Stimulated activated naive CD4-positive, alpha-beta T cell treated with Interleukin-2 at 50 U/mL for 16 hours (primary cell): ENCODE measurements around the gene ELF3.
"Not testable (repeated sequence)": the region's sequence is repeated elsewhere in the genome, so short reads cannot be mapped to it uniquely, and the experiment has no call there.

Source experiments
- DNase-seq: peaks from one replicate; lab custom pipeline; 2025; lab: John Stamatoyannopoulos, UW

The ELF3 gene

DNA sequence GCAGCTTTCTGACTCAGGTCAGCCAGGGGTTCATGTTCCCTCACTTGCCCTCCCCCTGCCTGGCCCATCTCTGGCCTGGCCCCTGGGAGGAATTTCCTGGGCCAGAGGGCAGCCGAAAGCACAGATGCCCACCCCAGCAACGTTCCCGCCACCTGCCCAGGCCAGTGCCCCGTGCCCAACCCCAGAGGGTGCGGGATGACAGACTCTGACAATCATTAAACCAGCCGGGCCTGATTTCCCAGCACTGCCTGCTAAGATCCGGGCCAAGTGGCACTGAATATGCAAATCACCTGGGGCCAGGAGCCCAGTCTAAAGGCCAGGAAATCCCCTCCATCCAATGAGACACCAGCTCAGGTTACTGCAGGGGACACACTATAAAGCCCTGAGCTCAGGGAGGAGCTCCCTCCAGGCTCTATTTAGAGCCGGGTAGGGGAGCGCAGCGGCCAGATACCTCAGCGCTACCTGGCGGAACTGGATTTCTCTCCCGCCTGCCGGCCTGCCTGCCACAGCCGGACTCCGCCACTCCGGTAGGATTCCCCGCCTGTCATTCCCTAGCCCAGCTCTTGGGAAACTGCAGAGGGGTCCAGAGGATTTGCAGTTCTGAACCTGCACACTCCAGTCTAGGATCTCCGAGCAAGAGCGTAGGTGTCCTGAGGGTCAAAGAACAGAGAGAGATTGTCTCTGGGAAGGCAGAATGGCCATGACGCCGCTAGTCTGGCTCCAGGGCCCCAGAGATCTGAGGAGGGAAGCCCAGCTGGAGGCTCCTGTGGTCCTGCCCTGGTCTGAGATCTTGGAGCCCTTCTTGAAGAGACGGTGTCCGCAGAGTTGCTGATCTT lies at the start of gene ELF3:
ELF3 (plus strand) TSS at position 408 of the 836 bp plus-strand sequence. CDS start 550 bp downstream, outside the sequence.
- no peak for DNase-seq

DNA sequence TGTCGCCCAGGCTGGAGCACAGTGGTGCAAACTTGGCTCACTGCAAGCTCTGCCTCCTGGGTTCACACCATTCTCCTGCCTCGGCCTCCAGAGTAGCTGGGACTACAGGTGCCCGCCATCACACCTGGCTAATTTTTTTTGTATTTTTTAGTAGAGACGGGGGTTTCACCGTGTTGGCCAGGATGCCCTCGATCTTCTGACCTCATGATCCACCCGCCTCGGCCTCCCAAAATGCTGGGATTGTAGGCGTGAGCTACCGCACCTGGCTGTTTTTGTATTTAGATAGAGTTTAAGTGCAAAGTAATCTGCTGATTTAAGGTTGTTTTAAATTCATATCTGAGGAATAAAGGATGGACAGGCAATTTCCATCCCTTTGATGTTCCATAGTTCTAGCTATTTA lies 48.0 kb upstream of the ELF3 start:
- DNase-seq = not testable (repeated sequence)

DNA sequence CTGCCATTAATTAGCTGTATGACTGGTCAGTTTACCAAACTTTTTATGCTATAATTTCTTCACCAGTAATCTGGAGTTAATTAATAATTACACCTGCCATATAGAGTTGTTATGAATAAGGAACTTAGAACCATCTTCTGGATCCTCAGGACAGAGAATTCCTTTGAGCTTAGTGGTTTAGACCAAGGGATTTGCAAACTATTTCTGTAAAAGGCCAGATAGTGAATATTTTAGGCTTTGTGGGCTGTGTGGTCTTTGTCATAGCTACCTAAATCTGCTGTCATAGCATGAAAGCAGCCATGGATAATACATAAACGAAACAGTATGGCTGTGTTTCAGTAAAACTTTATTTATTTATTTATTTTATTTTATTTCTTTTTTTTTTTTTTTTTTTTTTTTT lies 46.1 kb upstream of the ELF3 start:
- DNase-seq = no peak

DNA sequence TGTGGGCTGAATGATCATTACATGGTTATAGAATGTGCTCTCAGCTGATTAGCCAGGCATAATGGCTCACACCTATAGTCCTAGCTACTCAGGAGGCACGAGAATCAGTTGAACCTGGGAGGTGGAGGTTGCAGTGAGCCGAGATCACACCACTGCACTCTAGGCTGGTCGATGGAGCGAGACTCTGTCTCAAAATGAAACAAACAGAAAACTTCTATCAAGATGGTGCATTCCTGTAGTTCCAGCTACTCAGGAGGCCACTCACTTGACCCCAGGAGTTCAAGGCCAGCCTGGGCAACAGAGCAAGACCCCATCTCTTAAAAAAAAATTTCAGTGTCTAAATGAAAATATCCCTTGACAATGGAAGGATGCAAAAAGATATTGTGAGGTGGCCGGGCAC lies 44.2 kb upstream of the ELF3 start:
- DNase-seq = no peak

DNA sequence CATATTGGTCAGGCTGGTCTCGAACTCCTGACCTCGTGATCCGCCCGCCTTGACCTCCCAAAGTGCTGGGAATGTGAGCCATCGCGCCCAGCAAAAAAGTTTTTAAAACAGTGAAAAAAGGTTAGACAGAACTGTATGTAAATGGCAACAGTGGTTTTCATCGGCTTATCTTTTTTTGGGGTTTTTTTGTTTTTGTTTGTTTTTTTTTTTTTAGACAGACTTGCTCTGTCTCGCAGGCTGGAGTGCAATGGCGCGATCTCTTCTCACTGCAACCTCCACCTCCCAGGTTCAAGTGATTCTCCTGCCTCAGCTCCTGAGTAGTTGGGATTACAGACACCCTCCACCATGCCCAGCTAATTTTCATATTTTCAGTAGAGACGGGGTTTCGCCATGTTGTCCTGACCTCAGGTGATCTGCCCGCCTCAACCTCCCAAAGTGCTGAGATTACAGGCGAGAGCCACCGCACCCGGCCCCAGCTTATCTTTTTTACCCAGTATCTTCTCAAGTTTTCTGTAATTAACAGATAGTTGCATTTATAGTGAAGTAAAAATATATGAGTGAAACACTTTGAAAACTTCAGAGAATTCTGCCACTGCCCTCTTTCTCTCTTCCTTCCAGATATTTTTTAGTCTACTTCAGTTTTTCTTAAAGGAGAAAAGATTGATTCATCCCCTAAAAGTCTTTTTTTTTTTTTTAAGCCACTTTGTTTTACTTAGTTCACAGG lies 42.0 kb upstream of the ELF3 start:
- no peak for DNase-seq

DNA sequence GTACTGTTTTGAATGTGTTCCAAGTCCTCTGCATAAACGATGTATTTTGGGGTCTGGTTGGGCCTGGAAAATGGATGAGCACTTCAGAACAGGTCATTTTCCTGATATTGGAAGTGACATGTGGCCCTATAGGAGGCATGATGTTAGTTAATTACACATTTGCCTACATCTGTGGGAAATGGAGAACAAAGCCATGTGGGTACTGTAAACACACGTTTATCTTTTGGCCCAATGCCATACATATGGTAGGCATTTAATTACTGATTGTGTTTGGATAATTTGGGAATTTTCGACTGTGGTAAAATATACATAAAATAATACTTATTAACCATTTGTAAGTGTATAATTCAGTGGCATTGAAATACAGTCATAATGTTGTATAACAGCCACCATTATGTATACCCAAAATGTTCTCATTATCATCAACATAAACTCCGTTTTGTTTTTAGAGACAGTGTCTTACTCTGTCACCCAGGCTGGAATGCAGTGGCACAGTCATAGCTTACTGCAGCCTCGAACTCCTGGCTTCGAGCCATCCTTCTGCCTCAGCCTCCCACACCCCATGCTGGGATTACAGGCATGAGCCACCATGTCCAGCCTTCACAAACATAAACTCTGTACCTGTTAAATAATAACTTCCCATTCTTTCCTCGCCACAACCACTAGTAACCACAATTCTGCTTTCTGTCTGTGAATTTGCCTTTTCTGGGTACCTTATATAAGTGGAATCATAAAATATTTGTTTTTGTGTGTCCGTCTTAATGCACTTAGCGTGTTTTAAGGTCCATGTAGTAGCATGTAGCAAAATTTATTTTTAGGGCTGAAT lies 39.8 kb upstream of the ELF3 start:
- DNase-seq = no peak

DNA sequence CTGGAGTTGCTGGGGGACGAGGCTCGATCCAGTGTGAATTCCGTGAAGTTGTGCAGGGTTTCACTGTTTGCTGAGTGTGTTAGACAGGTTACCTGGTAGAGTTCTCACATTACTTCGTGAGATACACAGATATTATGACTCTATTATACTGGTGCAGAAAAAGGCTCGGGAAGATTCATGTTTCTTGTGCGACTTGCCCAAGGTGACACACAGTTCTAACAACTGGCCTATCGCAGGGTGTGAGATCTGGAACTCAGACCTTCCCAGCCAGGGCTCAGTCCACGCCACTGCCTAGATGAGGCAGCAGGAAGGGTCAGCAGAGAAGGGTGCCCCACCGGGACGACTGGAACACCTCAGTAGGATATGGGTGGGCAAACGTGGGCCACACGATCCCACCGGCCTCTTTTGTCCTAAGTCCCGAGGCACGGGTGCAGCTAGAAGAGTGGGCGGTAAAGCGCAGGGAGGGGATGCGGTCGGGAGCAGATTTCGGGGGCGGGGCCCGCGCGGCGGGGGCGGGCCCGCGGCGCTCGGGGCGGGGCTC lies 28.2 kb upstream of the ELF3 start:
- no peak for DNase-seq

DNA sequence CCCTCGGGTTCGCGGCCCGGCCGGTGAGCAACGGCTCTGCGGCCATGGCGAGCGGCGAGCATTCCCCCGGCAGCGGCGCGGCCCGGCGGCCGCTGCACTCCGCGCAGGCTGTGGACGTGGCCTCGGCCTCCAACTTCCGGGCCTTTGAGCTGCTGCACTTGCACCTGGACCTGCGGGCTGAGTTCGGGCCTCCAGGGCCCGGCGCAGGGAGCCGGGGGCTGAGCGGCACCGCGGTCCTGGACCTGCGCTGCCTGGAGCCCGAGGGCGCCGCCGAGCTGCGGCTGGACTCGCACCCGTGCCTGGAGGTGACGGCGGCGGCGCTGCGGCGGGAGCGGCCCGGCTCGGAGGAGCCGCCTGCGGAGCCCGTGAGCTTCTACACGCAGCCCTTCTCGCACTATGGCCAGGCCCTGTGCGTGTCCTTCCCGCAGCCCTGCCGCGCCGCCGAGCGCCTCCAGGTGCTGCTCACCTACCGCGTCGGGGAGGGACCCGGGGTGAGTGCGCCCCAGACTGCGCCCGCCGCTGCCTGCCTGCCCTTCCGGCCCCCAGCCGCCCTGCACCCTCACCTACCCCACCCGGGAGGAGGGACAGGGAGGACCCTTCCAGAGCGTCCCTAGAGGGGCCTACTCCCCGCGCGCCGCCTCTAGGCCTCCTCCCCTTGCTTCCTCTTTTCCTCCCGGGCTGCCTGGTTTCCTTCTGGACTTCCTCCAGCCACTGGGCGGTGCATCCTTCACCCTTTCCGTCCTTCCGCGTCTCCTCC lies 27.6 kb upstream of the ELF3 start, which contains the start of gene RNPEP:
RNPEP (plus strand) TSS at position 26 of the 757 bp plus-strand sequence; CDS start at position 45, 19 bp downstream.
- peak; percentile 47 for DNase-seq

DNA sequence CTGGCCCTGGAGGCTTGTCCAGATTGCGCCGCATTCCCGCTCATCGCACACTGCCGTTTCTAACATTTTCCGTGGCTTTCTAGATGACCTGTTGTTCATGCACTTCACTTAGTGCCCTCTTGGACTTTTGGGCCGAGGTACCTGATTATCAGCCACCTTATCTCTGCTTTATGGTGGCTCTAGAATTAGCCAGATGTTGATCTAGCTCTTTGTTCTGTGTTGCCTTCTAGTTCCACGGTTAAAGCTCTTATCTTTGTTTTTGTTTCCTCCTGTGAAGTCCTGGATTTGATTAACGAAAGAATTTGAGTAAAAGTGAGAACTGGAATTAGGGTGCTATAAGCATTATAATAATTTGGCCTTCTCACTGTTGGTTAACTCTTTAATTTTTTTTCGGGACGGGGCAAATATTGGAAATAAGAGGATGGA lies 27.0 kb upstream of the ELF3 start:
- no peak for DNase-seq

DNA sequence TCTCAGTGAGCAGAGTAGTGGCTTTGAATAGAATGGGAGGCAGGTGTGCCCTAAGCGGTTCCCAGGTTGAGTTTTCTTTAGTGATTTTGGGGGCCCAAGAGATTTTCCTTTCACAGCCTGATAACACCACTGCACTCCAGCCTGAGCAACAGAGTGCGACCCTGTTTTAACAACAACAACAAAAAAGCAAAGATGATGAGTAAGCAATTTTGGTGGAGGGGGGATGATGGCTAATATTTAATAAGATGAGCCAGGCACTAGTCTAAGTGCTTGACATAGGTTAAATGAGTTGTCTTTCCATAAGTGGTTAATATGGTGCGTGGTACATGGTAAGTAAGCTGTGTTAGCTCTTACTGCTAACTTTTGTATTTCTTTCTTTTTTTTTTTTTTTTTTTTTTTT lies 25.9 kb upstream of the ELF3 start:
- no peak for DNase-seq

DNA sequence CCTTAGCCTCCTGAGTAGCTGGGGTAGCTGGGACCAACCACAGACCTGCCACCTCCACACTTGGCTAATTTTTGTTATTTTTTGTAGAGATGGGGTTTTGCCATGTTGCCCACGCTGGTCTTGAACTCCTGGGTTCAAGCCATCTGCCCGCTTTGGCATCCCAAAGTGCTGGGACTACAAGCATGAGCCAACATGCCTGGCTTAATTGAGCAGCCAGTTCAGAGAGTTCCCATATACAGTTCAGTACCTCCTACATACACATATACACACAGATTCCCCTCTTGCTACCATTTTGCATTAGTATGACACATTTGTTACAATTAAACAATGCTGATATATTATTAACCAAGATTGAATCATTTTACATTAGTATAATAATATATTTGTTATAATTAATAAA lies 25.0 kb upstream of the ELF3 start:
- DNase-seq = no peak

DNA sequence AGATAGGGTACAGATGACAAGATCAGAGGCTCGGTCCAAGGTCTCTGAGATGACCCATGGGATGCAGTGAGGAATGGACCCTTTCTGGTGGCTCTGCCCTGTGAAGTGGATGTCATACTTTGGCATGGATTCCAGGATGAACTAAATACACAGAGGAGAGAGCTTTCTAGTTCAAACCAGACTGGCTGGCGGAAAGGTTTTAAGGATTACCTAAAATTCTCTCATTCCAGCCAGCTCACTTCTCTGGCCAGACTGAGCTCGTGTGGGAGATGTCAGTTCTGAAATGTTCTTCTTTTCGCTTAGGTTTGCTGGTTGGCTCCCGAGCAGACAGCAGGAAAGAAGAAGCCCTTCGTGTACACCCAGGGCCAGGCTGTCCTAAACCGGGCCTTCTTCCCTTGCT lies 21.8 kb upstream of the ELF3 start:
- no peak for DNase-seq

DNA sequence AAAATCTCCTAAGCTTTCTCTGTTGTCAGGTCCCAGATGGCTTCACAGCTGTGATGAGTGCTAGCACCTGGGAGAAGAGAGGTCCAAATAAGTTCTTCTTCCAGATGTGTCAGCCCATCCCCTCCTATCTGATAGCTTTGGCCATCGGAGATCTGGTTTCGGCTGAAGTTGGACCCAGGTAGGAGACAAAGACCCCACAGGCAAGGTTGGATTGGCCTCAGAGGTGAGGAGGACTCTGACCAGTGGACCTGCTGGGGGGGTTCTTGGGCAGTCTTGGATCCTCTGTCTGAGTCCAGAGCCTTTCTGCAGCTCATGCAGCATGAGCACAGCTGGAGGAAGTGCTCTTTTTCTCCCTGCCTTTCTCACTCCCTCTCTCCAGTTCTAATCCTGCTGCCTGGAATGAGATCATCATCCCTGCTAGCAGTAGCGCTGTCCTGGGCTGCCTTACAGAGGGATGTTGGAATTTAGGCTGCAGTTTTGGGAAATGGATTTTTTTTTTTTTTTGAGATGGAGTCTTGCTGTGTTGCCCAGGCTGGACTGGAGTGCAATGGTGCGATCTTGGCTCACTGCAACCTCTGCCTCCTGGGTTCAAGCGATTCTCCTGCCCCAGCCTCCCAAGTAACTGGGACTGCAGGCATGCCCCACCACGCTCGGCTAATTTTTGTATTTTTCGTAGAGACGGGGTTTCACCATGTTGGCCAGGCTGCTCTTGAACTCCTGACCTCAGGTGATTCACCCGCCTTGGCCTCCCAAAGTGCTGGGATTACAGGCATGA lies 20.8 kb upstream of the ELF3 start:
- no peak for DNase-seq

DNA sequence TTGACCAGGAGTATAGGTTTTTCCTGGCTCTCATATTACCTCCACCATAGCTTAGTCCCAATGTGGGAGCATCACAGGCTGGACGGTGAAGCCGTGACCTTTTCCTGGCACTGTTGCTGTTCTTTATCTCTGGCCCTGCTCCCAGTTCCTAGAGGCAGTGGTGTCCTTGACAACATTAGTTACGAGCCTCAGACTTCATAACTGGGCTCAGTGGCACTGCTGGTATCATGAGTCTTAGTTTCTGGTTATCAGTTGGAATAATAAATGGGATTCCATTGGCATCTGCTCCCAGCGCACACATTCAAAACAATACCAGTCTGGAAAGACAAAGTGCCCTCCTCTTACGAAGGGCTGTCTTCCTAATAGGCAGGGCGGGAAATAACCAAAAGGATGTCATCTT lies 20.0 kb upstream of the ELF3 start:
- no peak for DNase-seq

DNA sequence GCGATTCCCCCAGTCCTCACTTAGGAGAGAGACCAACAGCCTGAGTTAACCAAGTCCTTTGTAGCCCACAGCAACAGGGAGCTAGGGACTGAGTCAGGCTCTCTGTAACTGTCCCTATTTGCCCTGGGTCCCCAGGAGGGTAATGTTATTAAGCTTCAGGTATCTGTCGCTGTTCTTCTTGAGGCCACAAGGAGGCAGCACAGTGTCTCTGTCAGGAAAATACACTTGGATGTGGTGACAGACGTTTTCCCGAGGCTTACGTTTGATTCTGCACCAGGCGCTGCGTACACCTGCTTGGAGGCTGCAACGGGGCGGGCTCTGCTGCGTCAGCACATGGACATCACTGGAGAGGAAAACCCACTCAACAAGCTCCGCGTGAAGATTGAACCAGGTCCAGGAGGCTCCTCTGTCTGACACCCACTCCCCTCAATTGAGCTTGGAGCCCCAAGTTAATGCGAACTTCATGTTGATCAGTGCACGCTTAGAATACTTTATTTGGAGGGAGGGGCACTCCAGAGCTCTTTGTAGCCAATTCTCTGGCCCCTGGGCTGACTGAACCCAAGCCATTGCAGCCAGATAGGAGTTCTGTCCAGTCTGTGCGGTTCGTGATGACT lies 10.7 kb upstream of the ELF3 start:
- no peak for DNase-seq

DNA sequence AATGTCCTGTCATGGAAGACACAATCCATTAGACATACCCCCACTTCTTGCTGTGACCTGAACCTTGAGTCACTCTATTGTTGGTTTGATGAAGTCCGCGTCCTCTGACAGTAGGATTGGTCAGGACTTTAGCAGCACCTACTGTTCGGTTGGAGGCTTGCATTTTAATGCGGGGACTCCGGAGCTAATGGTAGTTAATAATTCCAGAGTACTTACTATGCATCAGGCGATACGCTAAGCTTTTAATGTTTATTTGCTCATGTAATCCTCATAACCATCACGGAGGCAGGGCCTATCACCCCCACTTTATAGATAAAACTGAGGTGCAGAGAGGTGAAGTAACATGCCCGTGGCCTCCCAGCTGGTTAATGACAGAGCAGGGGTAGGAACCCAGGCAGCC lies 7.9 kb upstream of the ELF3 start:
- no peak for DNase-seq

DNA sequence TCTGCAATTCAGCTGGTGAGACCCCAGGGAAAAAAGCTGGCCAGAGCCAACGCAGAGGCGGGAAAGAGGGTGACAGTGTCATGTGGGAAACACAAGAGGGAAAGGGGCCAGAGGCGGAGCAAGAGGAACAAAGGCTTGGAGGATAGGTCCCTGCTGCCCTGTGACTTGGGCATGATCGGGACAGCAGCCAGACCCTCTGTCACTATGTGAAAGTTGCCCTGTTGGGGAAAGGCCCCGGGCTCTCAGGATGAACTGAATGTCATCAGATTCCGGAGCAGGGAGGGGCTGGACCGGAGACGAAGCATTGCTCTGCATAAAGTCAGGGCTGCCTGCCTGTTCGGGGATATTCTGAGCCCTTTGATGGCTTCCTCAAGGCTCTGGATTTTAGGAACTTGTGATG lies 5.7 kb upstream of the ELF3 start:
- no peak for DNase-seq

DNA sequence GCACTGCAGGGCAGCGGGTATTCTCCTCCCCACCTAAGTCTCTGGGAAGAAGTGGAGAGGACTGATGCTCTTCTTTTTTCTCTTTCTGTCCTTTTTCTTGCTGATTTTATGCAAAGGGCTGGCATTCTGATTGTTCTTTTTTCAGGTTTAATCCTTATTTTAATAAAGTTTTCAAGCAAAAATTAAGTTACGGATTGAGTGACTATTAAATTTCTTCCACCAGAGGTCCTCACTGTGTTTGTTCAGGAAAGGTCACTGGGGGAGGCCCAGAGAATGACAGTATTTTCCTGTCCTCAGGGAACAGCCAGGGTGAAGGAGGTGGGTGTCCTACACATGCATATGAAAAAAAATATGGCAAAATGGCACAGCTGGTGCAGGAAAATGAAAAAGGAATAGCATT lies 4.4 kb upstream of the ELF3 start:
- DNase-seq = no peak

DNA sequence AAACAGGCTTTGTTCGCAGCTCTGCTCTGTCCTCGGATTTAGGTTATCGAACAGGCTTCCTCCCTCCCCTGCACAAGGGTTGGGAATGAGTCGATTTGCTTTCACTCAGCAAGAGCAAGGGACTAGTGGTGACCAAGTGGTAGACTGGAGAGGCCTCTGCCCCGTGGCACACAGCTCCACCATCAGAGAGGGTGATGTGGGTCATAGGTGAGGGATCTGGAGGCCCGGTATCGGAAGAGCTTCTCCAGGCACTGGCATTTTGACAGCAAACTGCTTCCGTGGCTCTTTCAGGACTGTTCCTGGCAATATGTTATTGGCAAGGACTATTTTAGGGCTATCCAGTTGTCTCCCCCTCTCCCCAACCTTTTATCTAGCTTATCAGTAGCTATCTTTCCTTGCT lies 3.1 kb upstream of the ELF3 start:
- no peak for DNase-seq

DNA sequence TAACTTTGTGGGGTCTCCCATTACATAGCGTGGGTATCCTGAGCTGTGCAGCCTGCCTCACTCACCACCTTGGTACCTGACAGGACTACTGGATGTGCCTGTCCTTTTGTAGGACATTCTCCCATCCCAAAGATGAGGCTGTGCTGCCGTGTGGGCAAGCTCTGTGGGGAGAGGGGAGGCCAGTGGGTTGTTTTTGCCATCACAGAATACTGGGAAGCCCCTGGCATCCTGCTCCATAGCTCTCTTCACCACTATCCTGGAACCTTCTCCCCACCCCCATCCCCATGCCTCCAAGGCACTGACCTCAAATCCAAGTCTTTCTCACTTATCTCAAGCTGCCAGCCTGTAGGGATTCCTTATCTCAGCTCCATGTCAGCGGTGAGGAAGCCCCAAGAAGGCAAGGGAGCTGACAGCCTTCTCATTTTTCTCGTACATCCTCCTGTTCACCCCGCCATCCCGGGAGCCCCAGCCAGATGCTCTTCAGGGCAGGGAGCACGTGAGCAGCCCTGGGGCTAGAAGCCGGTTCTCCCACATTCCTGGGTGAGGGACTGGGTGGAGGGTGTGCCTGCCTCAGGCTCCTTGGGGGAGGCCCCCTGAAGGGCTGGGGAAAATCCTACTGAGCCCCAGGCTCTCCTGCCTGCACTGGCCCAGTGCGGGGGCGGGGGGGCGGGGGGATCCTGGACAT lies 2.4 kb upstream of the ELF3 start:
- DNase-seq = no peak
